ENCODE results near the gene DDX4. TPM values are rescaled to one million over a fixed set of nuclear protein-coding genes. Genes with fewer than 3 reads are reported as not detected.

DDX4 gene
- total and polyA plus RNA-seq, 9 of the 15 experiments (the other 6 are each of a cell fraction or from before 2014, with no cell fraction given) = not detected

DNA sequence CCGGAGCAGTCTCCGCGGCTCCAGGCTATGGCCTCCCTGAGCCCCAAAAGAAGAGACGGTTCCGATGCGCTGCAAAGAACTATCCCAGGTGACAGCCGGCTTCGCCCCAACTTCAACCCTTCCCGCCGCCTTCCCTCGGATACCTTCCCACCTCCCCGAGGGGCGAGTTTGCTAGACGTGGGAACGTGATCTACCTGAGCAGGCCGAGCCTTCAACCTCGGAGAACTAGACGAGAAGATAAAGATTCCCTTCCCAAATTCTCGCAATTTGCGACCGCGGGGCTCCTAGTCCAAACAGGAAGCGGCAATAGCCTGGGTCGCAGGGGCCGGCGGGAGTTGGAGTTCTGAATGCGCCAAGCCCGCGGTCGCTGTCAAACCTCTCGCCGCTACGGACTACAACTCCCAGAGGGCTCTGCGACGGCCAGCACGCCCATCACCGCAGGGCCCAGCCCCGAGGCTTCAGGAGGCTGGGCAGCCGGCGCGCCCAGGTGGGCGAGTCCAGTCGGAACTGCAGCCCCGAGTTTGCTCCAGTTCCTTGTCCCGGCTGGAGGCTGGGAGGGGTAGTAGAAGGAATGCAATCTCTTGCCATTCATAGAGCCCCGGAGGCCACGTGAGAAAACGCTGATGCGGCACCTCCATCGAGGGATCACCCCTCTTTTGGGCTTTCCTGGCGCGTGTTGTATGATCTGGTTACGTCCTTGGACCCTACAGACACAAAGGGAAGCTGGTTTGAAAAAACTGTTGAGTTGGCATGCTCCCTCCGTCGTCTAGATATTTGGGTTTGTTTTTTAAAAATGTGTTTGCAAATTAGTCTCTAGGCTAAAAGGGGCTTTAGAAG is 25.6 kb upstream of the DDX4 start, which contains the start of gene SLC38A9 (continued):
- TF ChIP-seq KDM5B (IDR thresholded peaks at IDR 0.05; ENCODE audit: insufficient replicate concordance, low read depth, low read length) (peak; percentile 91), FOXP1 (CRISPR knock-in tag; IDR thresholded peaks at IDR 0.05) (no peak), FOXK2 (conservative IDR thresholded peaks at IDR 0.05 in 1 of 2, IDR thresholded peaks at IDR 0.05 in 1 of 2; ENCODE audit: low read depth in 2 of 2) (peak in 1 of 2 experiments; percentile 44; a peak in 1 of 4 replicates), EP400 (IDR thresholded peaks at IDR 0.05) (peak; percentile 75), RBFOX2 (IDR thresholded peaks at IDR 0.05; ENCODE audit: low read depth, low read length) (peak; percentile 78), VEZF1 (CRISPR knock-in tag; IDR thresholded peaks at IDR 0.05) (peak; percentile 38; the same call in 1 of the 2 replicates), IRF9 (tag; IDR thresholded peaks at IDR 0.05) (no peak), ZNF212 (CRISPR knock-in tag; IDR thresholded peaks at IDR 0.05) (no peak), HCFC1 (IDR thresholded peaks at IDR 0.05; ENCODE audit: low read depth, low read length) (peak; percentile 97), MECOM (CRISPR knock-in tag; IDR thresholded peaks at IDR 0.05) (no peak), PTTG1 (tag; IDR thresholded peaks at IDR 0.05; ENCODE audit: low read depth) (no peak), ZNF184 (CRISPR knock-in tag; IDR thresholded peaks at IDR 0.05) (no peak), NR2C2 (CRISPR knock-in tag; IDR thresholded peaks at IDR 0.05) (no peak), NR2C2 (tag; IDR thresholded peaks at IDR 0.05) (peak; percentile 61; the same call in 1 of the 2 replicates), TGIF2 (CRISPR knock-in tag; IDR thresholded peaks at IDR 0.05) (no peak), PTBP1 (IDR thresholded peaks at IDR 0.05; ENCODE audit: low read depth, low read length) (no peak), POLR2AphosphoS5 (IDR thresholded peaks at IDR 0.05; ENCODE audit: control insufficient read depth, insufficient read depth, low read depth, low read length) (peak; percentile 58; the same call in 1 of the 2 replicates), CC2D1A (IDR thresholded peaks at IDR 0.05) (no peak)
- TF ChIP-seq, protein P1, sequence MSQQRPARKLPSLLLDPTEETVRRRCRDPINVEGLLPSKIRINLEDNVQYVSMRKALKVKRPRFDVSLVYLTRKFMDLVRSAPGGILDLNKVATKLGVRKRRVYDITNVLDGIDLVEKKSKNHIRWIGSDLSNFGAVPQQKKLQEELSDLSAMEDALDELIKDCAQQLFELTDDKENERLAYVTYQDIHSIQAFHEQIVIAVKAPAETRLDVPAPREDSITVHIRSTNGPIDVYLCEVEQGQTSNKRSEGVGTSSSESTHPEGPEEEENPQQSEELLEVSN (IDR thresholded peaks at IDR 0.05; ENCODE audit: borderline replicate concordance in 1 of 2, extremely low read depth in 1 of 2, insufficient read depth in 1 of 2, insufficient read length in 1 of 2, low read depth in 1 of 2, low read length in 1 of 2, poor library complexity in 1 of 2, severe bottlenecking in 1 of 2) = peak; percentile 17 to 82
- TF ChIP-seq, protein P2, sequence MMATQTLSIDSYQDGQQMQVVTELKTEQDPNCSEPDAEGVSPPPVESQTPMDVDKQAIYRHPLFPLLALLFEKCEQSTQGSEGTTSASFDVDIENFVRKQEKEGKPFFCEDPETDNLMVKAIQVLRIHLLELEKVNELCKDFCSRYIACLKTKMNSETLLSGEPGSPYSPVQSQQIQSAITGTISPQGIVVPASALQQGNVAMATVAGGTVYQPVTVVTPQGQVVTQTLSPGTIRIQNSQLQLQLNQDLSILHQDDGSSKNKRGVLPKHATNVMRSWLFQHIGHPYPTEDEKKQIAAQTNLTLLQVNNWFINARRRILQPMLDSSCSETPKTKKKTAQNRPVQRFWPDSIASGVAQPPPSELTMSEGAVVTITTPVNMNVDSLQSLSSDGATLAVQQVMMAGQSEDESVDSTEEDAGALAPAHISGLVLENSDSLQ (IDR thresholded peaks at IDR 0.05) = peak; percentile 96
- TF ChIP-seq, protein P3, sequence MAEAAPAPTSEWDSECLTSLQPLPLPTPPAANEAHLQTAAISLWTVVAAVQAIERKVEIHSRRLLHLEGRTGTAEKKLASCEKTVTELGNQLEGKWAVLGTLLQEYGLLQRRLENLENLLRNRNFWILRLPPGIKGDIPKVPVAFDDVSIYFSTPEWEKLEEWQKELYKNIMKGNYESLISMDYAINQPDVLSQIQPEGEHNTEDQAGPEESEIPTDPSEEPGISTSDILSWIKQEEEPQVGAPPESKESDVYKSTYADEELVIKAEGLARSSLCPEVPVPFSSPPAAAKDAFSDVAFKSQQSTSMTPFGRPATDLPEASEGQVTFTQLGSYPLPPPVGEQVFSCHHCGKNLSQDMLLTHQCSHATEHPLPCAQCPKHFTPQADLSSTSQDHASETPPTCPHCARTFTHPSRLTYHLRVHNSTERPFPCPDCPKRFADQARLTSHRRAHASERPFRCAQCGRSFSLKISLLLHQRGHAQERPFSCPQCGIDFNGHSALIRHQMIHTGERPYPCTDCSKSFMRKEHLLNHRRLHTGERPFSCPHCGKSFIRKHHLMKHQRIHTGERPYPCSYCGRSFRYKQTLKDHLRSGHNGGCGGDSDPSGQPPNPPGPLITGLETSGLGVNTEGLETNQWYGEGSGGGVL (CRISPR knock-in tag; IDR thresholded peaks at IDR 0.05) = no peak
